Upper lobe of left lung (tissue), 4 donors: Measurements from ENCODE around the gene CCSER2.

Experiments used
- CTCF ChIP-seq, 6 experiments: fragments of 450-650 bp in 4 of 6; fragments of 200-600 bp in 2 of 6; sonication (generic) in 2 of 6; IDR thresholded peaks; one replicate each; pipeline ENCODE4 v1.5.1; 2016 to 2019; ENCODE audit warnings: antibody characterized with exemption in 6 of 6
- POLR2A ChIP-seq, 4 donors: fragments of 450-650 bp; IDR thresholded peaks; one replicate each; pipeline ENCODE4 v1.5.1; 2016 to 2017; ENCODE audit warnings: antibody characterized with exemption in 4 of 4, mild to moderate bottlenecking in 2 of 4
- POLR2AphosphoS5 ChIP-seq, 2 donors: sonication (generic); formaldehyde crosslinking; IDR thresholded peaks; one replicate each; pipeline ENCODE4 v1.5.1; 2017; ENCODE audit warnings: antibody characterized with exemption in 2 of 2

- TF ChIP-seq CTCF (IDR thresholded peaks at IDR 0.05) (no peak), POLR2A (IDR thresholded peaks at IDR 0.05) (no peak), POLR2AphosphoS5 (IDR thresholded peaks at IDR 0.05) (no peak)
These were observed 21.5 kb upstream of the CCSER2 start for GRCh38 chr10:84306751-84307384.
